ENCODE measurements around the gene NAALADL2. TPM values are rescaled to one million over a fixed set of nuclear protein-coding genes. Genes with fewer than 3 reads are reported as not detected.

NAALADL2 gene
- total and polyA plus RNA-seq, 2 donors (not counting 3 experiments of a cell fraction or from before 2014, with no cell fraction given): 1.1 to 4.0 TPM

GRCh38 chr3:175692256-175692655 lies 833.1 kb downstream of the NAALADL2 start:
- dilution Hi-C loops (cut with MboI; ENCODE audit: extremely low pct_ligation_motif_present, low sequenced_read_pairs): no loop called here
- Histone ChIP-seq H2AFZ (ENCODE audit: low read depth, low read length) (no peak overlapping the region), H3K27ac (ENCODE audit: insufficient read depth, low read depth, low read length) (no peak overlapping the region), H3K4me2 (ENCODE audit: insufficient read depth, low read length) (no peak overlapping the region), H3K79me2 (ENCODE audit: control insufficient read depth, insufficient read depth, low read length) (no peaks in the 10 kb centered on the region), H3K9me1 (replicated peaks; ENCODE audit: control insufficient read depth, extremely low read depth, insufficient read depth, low read length) (no peaks in the 10 kb centered on the region), H3K27me3 (ENCODE audit: control insufficient read depth in 2 of 2, insufficient read depth in 2 of 2, low read length in 2 of 2) (no peaks in the 10 kb centered on the region), H4K20me1 (replicated peaks; ENCODE audit: control insufficient read depth, extremely low read depth, insufficient read depth, low read length) (no peaks in the 10 kb centered on the region), H3K9ac (replicated peaks; ENCODE audit: extremely low read depth, insufficient read depth, low read length) (no peak overlapping the region), H3K36me3 (ENCODE audit: control insufficient read depth in 2 of 2, extremely low read depth in 1 of 2, insufficient read depth in 2 of 2, low read length in 2 of 2) (no peaks in the 10 kb centered on the region), H3K4me3 (replicated peaks in 1 of 3; ENCODE audit: insufficient read depth in 1 of 3, low read depth in 1 of 3, low read length in 3 of 3) (no peak overlapping the region), H3K9me3 (replicated peaks; ENCODE audit: control insufficient read depth, insufficient read depth, low read length) (no peaks in the 10 kb centered on the region), H3K4me1 (ENCODE audit: control insufficient read depth, extremely low read depth, insufficient read depth, low read length) (no peaks in the 10 kb centered on the region)
- POLR2A ChIA-PET: no interaction called here
- TF ChIP-seq MYC (IDR thresholded peaks at IDR 0.05; ENCODE audit: low read depth, low read length): no peak
- TF ChIP-seq POLR2A (IDR thresholded peaks at IDR 0.05; ENCODE audit: low read depth, low read length): no peak
- no peak for TF ChIP-seq JUN (IDR thresholded peaks at IDR 0.05; ENCODE audit: borderline replicate concordance, insufficient read depth, insufficient read length, low read depth)
- TF ChIP-seq EZH2 (IDR thresholded peaks at IDR 0.05; ENCODE audit: borderline replicate concordance, low read depth, low read length, severe bottlenecking): no peak
- no peak for TF ChIP-seq MAX (IDR thresholded peaks at IDR 0.05; ENCODE audit: insufficient read depth, insufficient read length)
- TF ChIP-seq GATA2 (IDR thresholded peaks at IDR 0.05; ENCODE audit: insufficient read depth, insufficient read length, low read depth, low read length): no peak
- no peak for TF ChIP-seq FOS (IDR thresholded peaks at IDR 0.05; ENCODE audit: borderline replicate concordance, insufficient read depth, low read length)
- no peak for TF ChIP-seq POLR2AphosphoS5 (IDR thresholded peaks at IDR 0.05; ENCODE audit: insufficient read depth, low read depth, low read length)
- TF ChIP-seq CTCF (IDR thresholded peaks at IDR 0.05; ENCODE audit: extremely low read depth in 1 of 2, insufficient read depth in 1 of 2, low read depth in 1 of 2, low read length in 2 of 2): no peak
- no TSS peak for BruUV-seq (replicated peaks)
- CTCF ChIA-PET: interaction anchor here (1.8 kb wide), 1 partner anchor 9 kb away, joined by 4 read pairs; no protein-coding TSS in a partner anchor
- DNase-seq (ENCODE audit: low read depth, low spot score) (no peak), FAIRE-seq (no peak)
- intact Hi-C loops (cut with micrococcal nuclease): no loop called here

All from endothelial cell of umbilical vein (primary cell).